H1 (cell line): ENCODE results near the gene CCBE1. TPM values are rescaled to one million over a fixed set of nuclear protein-coding genes. Genes with fewer than 3 reads are reported as not detected.

Experiments used
- CTCF ChIA-PET: fragments of 300-600 bp; sonication (Branson Sonifier 250); formaldehyde crosslinking; loops from one replicate; lab custom pipeline; 2021; ENCODE audit not compliant: partially characterized antibody; lab: Charles Lee
- POLR2A ChIA-PET: fragments of 300-600 bp; sonication (Branson Sonifier 250); formaldehyde crosslinking; loops from one replicate; lab custom pipeline; 2021; ENCODE audit warnings: inconsistent platforms; ENCODE audit not compliant: partially characterized antibody; lab: Charles Lee
- DNase-seq, 2 experiments: peaks; one replicate each; pipeline versions ENCODE4 v3.0.0 to v3.0.0-alpha.2; 2010 to 2022; ENCODE audit warnings: low spot score in 2 of 2, low read depth in 1 of 2, mixed read lengths in 1 of 2
- FAIRE-seq: peaks from 2 replicates; lab custom pipeline; 2011; peaks lifted over from hg19 to GRCh38; lab: Jason Lieb, UNC
- H2AFZ ChIP-seq: 2 replicates; pipeline ENCODE4 v1.8.1; 2012; ENCODE audit warnings: low read length, inconsistent platforms
- H2AK5ac ChIP-seq: 2 replicates; pipeline ENCODE4 v1.6.1; 2013; ENCODE audit warnings: low read depth, low read length
- H2BK120ac ChIP-seq: replicated peaks from 2 replicates; pipeline ENCODE3; 2013; ENCODE audit warnings: low read depth, low read length, inconsistent platforms
- H2BK12ac ChIP-seq: 2 replicates; pipeline ENCODE4 v1.6.1; 2013; ENCODE audit warnings: low read depth, low read length
- H2BK15ac ChIP-seq: 2 replicates; pipeline ENCODE4 v1.6.1; 2013; ENCODE audit warnings: low read length
- H2BK20ac ChIP-seq: 2 replicates; pipeline ENCODE4 v1.6.1; 2013; ENCODE audit warnings: low read length
- H2BK5ac ChIP-seq: 2 replicates; pipeline ENCODE4 v1.6.1; 2013; ENCODE audit warnings: low read depth, low read length
- H3K14ac ChIP-seq: 2 replicates; pipeline ENCODE4 v1.6.1; 2013; ENCODE audit warnings: inconsistent platforms; ENCODE audit not compliant: insufficient read length
- H3K18ac ChIP-seq: 2 replicates; pipeline ENCODE4 v1.6.1; 2013; ENCODE audit warnings: low read length; ENCODE audit errors: extremely low read depth
- H3K23ac ChIP-seq: 2 replicates; pipeline ENCODE4 v1.6.1; 2013; ENCODE audit warnings: inconsistent platforms; ENCODE audit not compliant: insufficient read length
- H3K23me2 ChIP-seq: 2 replicates; pipeline ENCODE4 v1.6.1; 2013; ENCODE audit warnings: low read depth, low read length
- H3K27ac ChIP-seq: 2 replicates; pipeline ENCODE4 v1.6.1; 2011; ENCODE audit warnings: low read depth, low read length, inconsistent platforms
- H3K27me3 ChIP-seq, 4 experiments: replicated peaks in 1 of 4; 1 replicate in 1 of 4; 2 replicates in 3 of 4; pipeline versions ENCODE4 v1.6.1 to v1.8.1; 2011 to 2013; ENCODE audit warnings: low read length in 3 of 4, mild to moderate bottlenecking in 3 of 4, inconsistent platforms in 2 of 4, mixed read lengths in 2 of 4, moderate library complexity in 1 of 4; ENCODE audit not compliant: control insufficient read depth in 3 of 4, insufficient read depth in 3 of 4; ENCODE audit errors: extremely low read depth in 1 of 4
- H3K36me3 ChIP-seq, 4 experiments: 2 replicates each; pipeline versions ENCODE4 v1.6.1 to v1.8.1; 2011 to 2013; ENCODE audit warnings: mild to moderate bottlenecking in 4 of 4, low read length in 3 of 4, moderate library complexity in 2 of 4, control low read depth in 1 of 4, inconsistent platforms in 1 of 4; ENCODE audit not compliant: insufficient read depth in 4 of 4, control insufficient read depth in 2 of 4
- H3K4ac ChIP-seq: replicated peaks from 2 replicates; pipeline ENCODE3; 2013; ENCODE audit warnings: low read length, low read depth, mixed read lengths, inconsistent platforms; ENCODE audit not compliant: insufficient read length
- H3K4me1 ChIP-seq, 4 experiments: replicated peaks in 1 of 4; 1 replicate in 1 of 4; 2 replicates in 3 of 4; pipeline versions ENCODE4 v1.6.1 to v1.8.1; 2011 to 2013; ENCODE audit warnings: low read length in 3 of 4, inconsistent platforms in 2 of 4, mixed read lengths in 1 of 4; ENCODE audit not compliant: insufficient read depth in 4 of 4, control insufficient read depth in 3 of 4
- H3K4me2 ChIP-seq, 2 experiments: 2 replicates each; pipeline versions ENCODE4 v1.6.1 to v1.8.1; 2011 to 2013; ENCODE audit warnings: low read depth in 2 of 2, low read length in 2 of 2, control low read depth in 1 of 2, inconsistent platforms in 1 of 2, mild to moderate bottlenecking in 1 of 2; ENCODE audit not compliant: insufficient read depth in 1 of 2
- H3K4me3 ChIP-seq, 4 experiments: fragments of 200-600, 300-600 bp in 1 of 4; sonication (generic), shearing (Covaris generic), sonication (Bioruptor Twin) in 1 of 4; 2 replicates each; pipeline versions ENCODE4 v1.5.1 to v1.8.1; 2011 to 2016; ENCODE audit warnings: low read length in 4 of 4, low read depth in 3 of 4, control low read depth in 2 of 4, inconsistent platforms in 2 of 4, mild to moderate bottlenecking in 2 of 4, mixed read lengths in 1 of 4, moderate library complexity in 1 of 4; ENCODE audit not compliant: insufficient read depth in 2 of 4; ENCODE audit errors: extremely low read depth in 1 of 4
- H3K56ac ChIP-seq: replicated peaks from 2 replicates; pipeline ENCODE3; 2013; ENCODE audit warnings: low read depth, mild to moderate bottlenecking, mixed read lengths, low read length, inconsistent platforms; ENCODE audit not compliant: insufficient read length
- H3K79me1 ChIP-seq: 2 replicates; pipeline ENCODE4 v1.6.1; 2013; ENCODE audit warnings: low read depth, low read length, control low read depth
- H3K79me2 ChIP-seq, 2 experiments: 2 replicates each; pipeline versions ENCODE4 v1.6.1 to v1.8.1; 2012 to 2013; ENCODE audit warnings: low read length in 2 of 2, mild to moderate bottlenecking in 2 of 2, inconsistent platforms in 1 of 2; ENCODE audit not compliant: insufficient read depth in 2 of 2, control insufficient read depth in 1 of 2
- H3K9ac ChIP-seq, 4 experiments: replicated peaks in 1 of 4; 1 replicate in 1 of 4; 2 replicates in 3 of 4; pipeline versions ENCODE4 v1.6.1 to v1.8.1; 2011 to 2013; ENCODE audit warnings: low read depth in 3 of 4, low read length in 3 of 4, control low read depth in 2 of 4, mild to moderate bottlenecking in 2 of 4, moderate library complexity in 2 of 4, inconsistent platforms in 1 of 4; ENCODE audit errors: extremely low read depth in 1 of 4
- H3K9me3 ChIP-seq, 2 experiments: 2 replicates each; pipeline versions ENCODE4 v1.6.1 to v1.8.1; 2012 to 2013; ENCODE audit warnings: mild to moderate bottlenecking in 2 of 2, moderate library complexity in 2 of 2, control low read depth in 1 of 2, inconsistent platforms in 1 of 2, low read depth in 1 of 2, low read length in 1 of 2, mixed read lengths in 1 of 2; ENCODE audit not compliant: insufficient read depth in 2 of 2
- H4K20me1 ChIP-seq, 2 experiments: replicated peaks in 1 of 2; 2 replicates each; pipeline versions ENCODE3 to v1.8.1; 2011 to 2013; ENCODE audit warnings: inconsistent platforms in 2 of 2, low read length in 2 of 2, mild to moderate bottlenecking in 1 of 2; ENCODE audit not compliant: insufficient read depth in 2 of 2, control insufficient read depth in 1 of 2
- H4K5ac ChIP-seq: 2 replicates; pipeline ENCODE4 v1.6.1; 2013; ENCODE audit warnings: low read length, low read depth, mixed read lengths, inconsistent platforms; ENCODE audit not compliant: insufficient read length
- H4K8ac ChIP-seq: 2 replicates; pipeline ENCODE4 v1.8.0; 2013; ENCODE audit warnings: mild to moderate bottlenecking, moderate library complexity, low read length, inconsistent platforms; ENCODE audit not compliant: insufficient read depth; ENCODE audit errors: extremely low read depth
- H4K91ac ChIP-seq: replicated peaks from 2 replicates; pipeline ENCODE3; 2013; ENCODE audit warnings: low read length, mixed read lengths, inconsistent platforms; ENCODE audit not compliant: insufficient read length
- E2F6 ChIP-seq: IDR thresholded peaks from 2 replicates; pipeline ENCODE4 v1.6.1; 2012; ENCODE audit warnings: inconsistent platforms
- FOSL1 ChIP-seq: IDR thresholded peaks from 2 replicates; pipeline ENCODE4 v1.6.1; 2011; ENCODE audit warnings: mild to moderate bottlenecking, low read depth, low read length, moderate library complexity; ENCODE audit not compliant: insufficient read depth
- GTF2F1 ChIP-seq: IDR thresholded peaks from 2 replicates; pipeline ENCODE4 v1.6.1; 2012; ENCODE audit warnings: low read depth, low read length, improper control_type of control experiment, borderline replicate concordance
- POLR2AphosphoS5 ChIP-seq: IDR thresholded peaks from 2 replicates; pipeline ENCODE4 v1.6.1; 2011; ENCODE audit warnings: low read depth, low read length
- RBBP5 ChIP-seq: IDR thresholded peaks from 2 replicates; pipeline ENCODE4 v1.7.1; 2012; ENCODE audit warnings: low read depth, mild to moderate bottlenecking, inconsistent platforms, low read length, moderate library complexity, borderline replicate concordance
- RFX5 ChIP-seq: IDR thresholded peaks from 2 replicates; pipeline ENCODE4 v1.6.1; 2011; ENCODE audit warnings: low read depth, low read length, improper control_type of control experiment, borderline replicate concordance
- TCF12 ChIP-seq: IDR thresholded peaks from 2 replicates; pipeline ENCODE4 v1.6.1; 2011; ENCODE audit warnings: low read depth, mild to moderate bottlenecking, low read length
- WGBS, 2 experiments: shearing (Covaris generic) in 1 of 2; methylation state at CpG; one replicate each; pipeline versions ENCODE4 v1.1.6 to v1.1.7; 2013 to 2015; ENCODE audit warnings: low lambda C conversion rate in 2 of 2, mixed read lengths in 2 of 2, inconsistent platforms in 1 of 2, low coverage in 1 of 2, missing lambda C conversion rate in 1 of 2; ENCODE audit not compliant: insufficient replicate concordance in 2 of 2, insufficient coverage in 1 of 2, insufficient read length in 1 of 2; ENCODE audit errors: extremely low coverage in 1 of 2, missing lambda C conversion rate in 1 of 2; 5-methylcytosine and 5-hydroxymethylcytosine counted together
- polyA plus RNA-seq, 7 experiments: library from polyadenylated mRNA; depleted of rRNA in 3 of 7; stranded (reverse) in 5 of 7; unstranded in 2 of 7; fragments of >200 nt in 5 of 7; fragments of 200-250 nt in 2 of 7; gene quantifications; 1 replicate in 5 of 7; 2 replicates in 1 of 7; 4 replicates in 1 of 7; pipeline versions ENCODE4 v1.2.1 to v1.2.3, GENCODE V29; 2011 to 2013; ENCODE audit warnings: missing spikeins in 2 of 7, mixed read lengths in 2 of 7
- total RNA-seq: library from RNA; stranded (reverse); fragmentation: NEBNext Ultra II Directional; extraction: Animal tissue kit (Norgen Biotek cat#: 25700); gene quantifications from 2 replicates; pipeline ENCODE4 v1.2.1, GENCODE V29; 2021

CCBE1 gene
- total and polyA plus RNA-seq, 2 of the 8 experiments (the other 6 are each of a cell fraction or from before 2014, with no cell fraction given) = 2.1 to 2.6 TPM

GRCh38 chr18:59431131-59431530 is 266.1 kb downstream of the CCBE1 start:
- H3K79me2 ChIP-seq = no peaks in the 10 kb centered on the region
- H3K27ac ChIP-seq = no peak overlapping the region
- no peaks in the 10 kb centered on the region for H3K9me3 ChIP-seq
- H3K4me1 ChIP-seq = no peaks in the 10 kb centered on the region
- no peak overlapping the region for H3K9ac ChIP-seq
- FAIRE-seq (no peak), DNase-seq (no peak)
- no peak overlapping the region for H2BK20ac ChIP-seq
- no peak overlapping the region for H3K23ac ChIP-seq
- CTCF ChIA-PET = interaction anchor here (1.3 to 1.7 kb wide), 2 partner anchors 28 to 200 kb away, joined by 4 to 7 read pairs; no protein-coding TSS in a partner anchor
- 80% methylated on average over 1 of the region's 1 CpG; no CpG with 5 or more reads in 1 of the 2 experiments for WGBS, 2 experiments
- no peak overlapping the region for H2BK15ac ChIP-seq
- TF ChIP-seq TCF12 (no peak), POLR2AphosphoS5 (no peak), RBBP5 (no peak), RFX5 (no peak), GTF2F1 (no peak), FOSL1 (no peak), E2F6 (no peak)
- no peaks in the 10 kb centered on the region; a peak in 1 of 7 replicates for H3K27me3 ChIP-seq
- no peaks in the 10 kb centered on the region for H3K79me1 ChIP-seq
- no peak overlapping the region for H2BK5ac ChIP-seq
- H3K36me3 ChIP-seq = no peaks in the 10 kb centered on the region
- H3K4me3 ChIP-seq = no peak overlapping the region
- no peak overlapping the region for H3K4ac ChIP-seq
- no peak overlapping the region for H4K8ac ChIP-seq
- no peak overlapping the region for H4K91ac ChIP-seq
- H3K14ac ChIP-seq = no peak overlapping the region
- no peak overlapping the region for H4K5ac ChIP-seq
- no peak overlapping the region for H2AK5ac ChIP-seq
- no peaks in the 10 kb centered on the region for H3K23me2 ChIP-seq
- H2AFZ ChIP-seq = no peak overlapping the region
- H2BK120ac ChIP-seq = no peak overlapping the region
- POLR2A ChIA-PET = interaction anchor here (0.7 kb wide), 1 partner anchor 14 kb away, joined by 3 read pairs; no protein-coding TSS in a partner anchor
- no peak overlapping the region for H2BK12ac ChIP-seq
- no peaks in the 10 kb centered on the region for H4K20me1 ChIP-seq
- no peak overlapping the region for H3K18ac ChIP-seq
- no peak overlapping the region for H3K56ac ChIP-seq
- no peak overlapping the region for H3K4me2 ChIP-seq
